Mammary epithelial cell (primary cell): Measurements from ENCODE around the gene RBM46.

Source experiments
- CTCF ChIP-seq, 2 donors: IDR thresholded peaks in 1 of 2; conservative IDR thresholded peaks in 1 of 2; 2 replicates each; pipeline ENCODE4 v1.5.1; 2011 to 2012; ENCODE audit warnings: inconsistent platforms in 2 of 2, low read length in 2 of 2, mild to moderate bottlenecking in 2 of 2, control low read depth in 1 of 2, low read depth in 1 of 2; ENCODE audit not compliant: insufficient read depth in 1 of 2; ENCODE audit errors: extremely low read depth in 1 of 2
- EZH2 ChIP-seq: IDR thresholded peaks from 2 replicates; pipeline ENCODE4 v1.6.1; 2012; ENCODE audit warnings: low read length, inconsistent platforms, borderline replicate concordance

- no peak for TF ChIP-seq CTCF (conservative IDR thresholded peaks at IDR 0.05 in 1 of 2, IDR thresholded peaks at IDR 0.05 in 1 of 2; ENCODE audit: extremely low read depth in 1 of 2, insufficient read depth in 1 of 2, low read depth in 1 of 2, low read length in 2 of 2)
- TF ChIP-seq EZH2: no peak
Measured at GRCh38 chr4:154781126-154781982, at the start of gene RBM46.
